CD4-positive, alpha-beta T cell treated with Interleukin-12 subunit alpha and Interleukin-12 subunit beta, for 1 hour (primary cell): ENCODE measurements around the gene KRTAP12-2.
A peak's percentile ranks its signal among the peaks of the same experiment; 100 is the strongest.

ENCODE experiments used
- DNase-seq: peaks from one replicate; pipeline ENCODE4 v3.0.0-alpha.2; 2020

The KRTAP12-2 gene, protein sequence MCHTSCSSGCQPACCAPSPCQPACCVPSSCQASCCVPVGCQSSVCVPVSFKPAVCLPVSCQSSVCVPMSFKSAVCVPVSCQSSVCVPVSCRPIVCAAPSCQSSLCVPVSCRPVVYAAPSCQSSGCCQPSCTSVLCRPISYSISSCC

DNA sequence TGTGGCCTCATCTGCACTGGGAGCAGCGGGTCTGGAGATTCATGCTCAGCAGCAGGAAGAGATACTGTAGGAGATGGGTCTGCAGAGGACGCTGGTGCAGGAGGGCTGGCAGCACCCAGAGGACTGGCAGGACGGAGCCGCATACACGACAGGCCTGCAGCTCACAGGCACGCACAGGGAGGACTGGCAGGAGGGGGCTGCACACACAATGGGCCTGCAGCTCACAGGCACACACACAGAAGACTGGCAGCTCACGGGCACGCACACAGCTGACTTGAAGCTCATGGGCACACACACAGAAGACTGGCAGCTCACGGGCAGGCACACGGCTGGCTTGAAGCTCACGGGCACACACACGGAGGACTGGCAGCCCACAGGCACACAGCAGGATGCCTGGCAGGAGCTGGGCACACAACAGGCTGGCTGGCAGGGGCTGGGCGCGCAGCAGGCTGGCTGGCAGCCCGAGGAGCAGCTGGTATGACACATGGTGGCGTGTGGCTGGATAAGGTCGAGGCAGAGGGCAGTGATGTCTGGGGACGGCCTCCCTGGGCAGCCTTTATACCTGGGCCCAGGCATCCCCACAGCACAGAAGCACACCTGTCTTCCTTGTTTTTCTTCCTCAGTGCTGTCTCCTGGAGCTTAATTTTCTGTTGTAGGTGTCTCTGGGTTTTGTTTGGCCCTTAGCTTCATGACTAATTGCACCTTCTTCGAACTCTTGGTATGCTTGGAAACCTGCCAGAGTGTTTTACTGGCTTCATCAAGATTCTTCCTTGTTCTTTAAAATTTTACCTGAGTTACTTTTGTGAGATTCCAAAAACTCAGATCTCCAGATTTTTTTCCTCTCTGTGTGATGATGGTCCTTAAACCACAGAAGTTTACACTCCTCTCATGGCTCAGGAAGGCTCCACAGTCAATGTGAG, at the start of gene KRTAP12-2:
KRTAP12-2 (minus strand) TSS at position 527 of the 920 bp plus-strand sequence; CDS start at position 486, 41 bp downstream.
- no peak for DNase-seq

GRCh38 chr21:44714905-44715304, 48.2 kb upstream of the KRTAP12-2 start:
- DNase-seq: no peak

GRCh38 chr21:44713846-44714245, 47.1 kb upstream of the KRTAP12-2 start:
- no peak for DNase-seq

- DNase-seq: no peak
Measured at GRCh38 chr21:44713130-44713529, 46.4 kb upstream of the KRTAP12-2 start.

- no peak for DNase-seq
Measured at GRCh38 chr21:44712203-44713028, 45.7 kb upstream of the KRTAP12-2 start.

GRCh38 chr21:44711327-44712202, 44.8 kb upstream of the KRTAP12-2 start, which contains the start of gene TSPEAR:
Gene TSPEAR (minus strand): TSS chr21:44711572. CDS start chr21:44711514, 58 bp downstream.
- DNase-seq: no peak

DNA sequence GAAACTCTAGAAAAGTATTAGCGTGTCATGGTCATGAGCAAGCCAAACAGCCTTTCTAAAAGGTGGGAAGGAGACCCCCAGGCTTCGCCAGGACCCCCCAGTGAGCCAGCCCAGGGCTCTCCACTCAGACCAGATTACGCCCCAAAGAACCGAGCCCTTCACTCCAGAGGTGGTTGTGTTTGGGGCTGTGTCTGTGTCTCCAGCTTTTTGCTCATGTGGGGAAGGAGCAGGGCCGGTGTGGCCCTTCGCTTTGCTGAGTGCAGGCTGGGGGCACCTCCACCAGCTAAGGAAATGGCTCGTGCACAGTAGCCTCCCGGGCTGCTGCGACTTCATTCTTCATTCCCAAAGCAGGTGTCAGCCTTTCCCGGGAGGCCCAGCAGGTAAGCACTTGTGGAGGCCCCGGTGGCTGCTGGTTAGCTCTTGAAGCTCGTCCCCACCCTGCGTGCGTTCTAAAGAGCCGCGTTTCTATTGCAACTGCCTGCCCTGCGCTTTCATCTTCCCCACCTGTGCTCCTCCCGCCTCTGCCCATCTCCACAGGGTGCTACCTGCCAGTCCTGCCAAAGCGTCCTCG, 44.1 kb upstream of the KRTAP12-2 start:
- no peak for DNase-seq

- no peak for DNase-seq
Measured at GRCh38 chr21:44710294-44710665, 43.6 kb upstream of the KRTAP12-2 start.

- DNase-seq: peak; percentile 25
Measured at GRCh38 chr21:44709426-44710293, 42.9 kb upstream of the KRTAP12-2 start.

GRCh38 chr21:44708866-44709425, 42.2 kb upstream of the KRTAP12-2 start:
- no peak for DNase-seq

DNA sequence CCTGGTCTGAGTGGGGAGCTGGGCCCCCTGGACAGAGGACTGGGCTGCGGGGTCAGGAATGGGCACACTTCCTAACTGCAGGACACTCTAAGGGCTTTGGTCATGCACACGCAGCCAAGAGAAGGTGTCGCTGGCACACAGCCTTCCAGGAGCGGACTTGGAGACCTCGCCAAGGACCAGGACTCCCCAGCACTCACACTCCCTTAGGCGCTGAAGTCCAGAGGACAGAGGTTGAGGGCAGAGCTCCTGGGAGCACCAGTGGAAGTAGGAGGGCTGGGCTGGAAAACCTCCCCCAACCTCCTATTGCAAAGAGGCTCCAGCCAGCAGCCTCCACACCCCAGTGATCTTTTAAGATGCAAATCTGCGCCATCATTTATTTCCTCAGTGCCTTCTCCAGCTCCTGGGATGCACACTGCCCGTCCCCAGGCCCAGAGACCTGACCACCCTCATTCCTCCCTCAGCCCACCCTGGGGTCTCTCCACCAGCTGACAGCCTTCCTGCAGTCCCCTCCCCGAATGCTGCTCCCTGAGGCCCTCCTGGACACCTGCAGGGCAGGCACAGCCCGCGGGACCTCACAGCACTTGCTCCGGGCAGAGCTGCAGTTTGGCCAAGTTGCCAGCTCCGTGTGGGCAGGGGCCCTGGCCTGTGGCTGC, 41.6 kb upstream of the KRTAP12-2 start:
- no peak for DNase-seq

GRCh38 chr21:44706706-44707581, 40.2 kb upstream of the KRTAP12-2 start:
- DNase-seq: no peak

- DNase-seq: no peak
Measured at GRCh38 chr21:44706026-44706705, 39.4 kb upstream of the KRTAP12-2 start.

GRCh38 chr21:44704636-44705001, 37.9 kb upstream of the KRTAP12-2 start:
- no peak for DNase-seq

- DNase-seq: no peak
Measured at GRCh38 chr21:44703731-44704635, 37.3 kb upstream of the KRTAP12-2 start.

GRCh38 chr21:44702973-44703730, 36.4 kb upstream of the KRTAP12-2 start:
- no peak for DNase-seq
